GM12878 (cell line): Measurements from ENCODE around the gene ANKRD55. TPM values are rescaled to one million over a fixed set of nuclear protein-coding genes. Genes with fewer than 3 reads are reported as not detected.

Source experiments
- ATAC-seq: fragments of 200-7000 bp; cut with Tn5 transposase; 3 replicates; pipeline ENCODE4 v1.9.1; 2020; ENCODE audit warnings: mild to moderate bottlenecking, moderate library complexity
- BruUV-seq: library from RNA; stranded (reverse); fragments of 400-500 nt; replicated peaks from 2 replicates; lab custom pipeline; 2021; lab: Mats Ljungman, UMichigan
- CTCF ChIA-PET: fragments of 300-600 bp; sonication (Branson Sonifier 250); formaldehyde crosslinking; extraction: SDS; loops from one replicate; lab custom pipeline; 2021; ENCODE audit warnings: inconsistent platforms; lab: Yijun Ruan, JAX
- POLR2A ChIA-PET: fragments of 350-600 bp; formaldehyde crosslinking; extraction: SDS; loops from one replicate; lab custom pipeline; 2021; ENCODE audit warnings: inconsistent platforms; lab: Charles Lee
- RAD21 ChIA-PET: fragments of 300-600 bp; sonication (Branson Sonifier 250); formaldehyde crosslinking; loops from one replicate; lab custom pipeline; 2023; ENCODE audit warnings: antibody characterized with exemption; ENCODE audit not compliant: unreplicated experiment; lab: Charles Lee
- SMC1A ChIA-PET: fragments of 300-600 bp; sonication (Branson Sonifier 250); formaldehyde crosslinking; loops from one replicate; lab custom pipeline; 2023; ENCODE audit not compliant: unreplicated experiment, uncharacterized antibody; lab: Charles Lee
- DNase-seq: peaks from one replicate; pipeline ENCODE4 v3.0.0-alpha.2; 2011; ENCODE audit warnings: low read depth, low spot score
- FAIRE-seq: peaks from 3 replicates; lab custom pipeline; 2011; peaks lifted over from hg19 to GRCh38; lab: Jason Lieb, UNC
- H2AFZ ChIP-seq: 2 replicates; pipeline ENCODE4 v1.6.0; 2011; ENCODE audit warnings: low read depth, low read length, control low read depth; ENCODE audit not compliant: control insufficient read depth
- H3K27ac ChIP-seq: 2 replicates; pipeline ENCODE4 v1.5.1; 2011; ENCODE audit warnings: control low read depth; ENCODE audit not compliant: control insufficient read depth, insufficient read depth
- H3K27me3 ChIP-seq, 2 experiments: replicated peaks in 1 of 2; 2 replicates each; pipeline versions ENCODE4 v1.6.0 to v1.6.1; 2011; ENCODE audit warnings: low read length in 1 of 2; ENCODE audit not compliant: control insufficient read depth in 2 of 2, insufficient read depth in 2 of 2
- H3K36me3 ChIP-seq, 2 experiments: 2 replicates each; pipeline ENCODE4 v1.5.1; 2011; ENCODE audit warnings: low read length in 1 of 2; ENCODE audit not compliant: control insufficient read depth in 2 of 2, insufficient read depth in 2 of 2
- H3K4me1 ChIP-seq: 2 replicates; pipeline ENCODE4 v1.6.1; 2011; ENCODE audit warnings: mild to moderate bottlenecking, low read length, moderate library complexity, mixed read lengths; ENCODE audit not compliant: control insufficient read depth, insufficient read depth
- H3K4me2 ChIP-seq: 2 replicates; pipeline ENCODE4 v1.6.0; 2011; ENCODE audit warnings: control low read depth; ENCODE audit not compliant: control insufficient read depth, insufficient read depth
- H3K4me3 ChIP-seq: fragments of 200-600 bp; sonication (generic); 2 replicates; pipeline ENCODE4 v1.5.1; 2016
- H3K79me2 ChIP-seq: 2 replicates; pipeline ENCODE4 v1.6.0; 2011; ENCODE audit warnings: low read length; ENCODE audit not compliant: control insufficient read depth, insufficient read depth
- H3K9ac ChIP-seq: 2 replicates; pipeline ENCODE4 v1.8.0; 2011; ENCODE audit warnings: low read length, control low read depth, mixed read lengths; ENCODE audit not compliant: control insufficient read depth, insufficient read depth
- H3K9me3 ChIP-seq: replicated peaks from 3 replicates; pipeline ENCODE4 v1.5.1; 2011; ENCODE audit warnings: mild to moderate bottlenecking, low read length; ENCODE audit not compliant: control insufficient read depth, insufficient read depth
- H4K20me1 ChIP-seq: 2 replicates; pipeline ENCODE4 v1.6.0; 2011; ENCODE audit not compliant: control insufficient read depth, insufficient read depth
- CEBPZ ChIP-seq: fragments of 150-350 bp; IDR thresholded peaks from 2 replicates; pipeline ENCODE4 v1.6.1; 2016; ENCODE audit warnings: low read depth, low read length
- NR2F1 ChIP-seq: fragments of 450-650 bp; conservative IDR thresholded peaks from 2 replicates; pipeline ENCODE4 v1.6.1; 2017; ENCODE audit warnings: mild to moderate bottlenecking
- WGBS: methylation state at CpG from one replicate; pipeline ENCODE4 v1.1.6; 2016; ENCODE audit warnings: low lambda C conversion rate; ENCODE audit not compliant: insufficient replicate concordance, insufficient coverage; ENCODE audit errors: missing lambda C conversion rate; 5-methylcytosine and 5-hydroxymethylcytosine counted together
- in situ Hi-C: fragments of 300-500 bp; cut with MboI; formaldehyde crosslinking; loops from 9 replicates; pipeline ENCODE4 v1.14.3; 2018; ENCODE audit warnings: mixed read lengths
- intact Hi-C: fragments of 100-400 bp; cut with micrococcal nuclease; formaldehyde crosslinking; loops from one replicate; pipeline ENCODE4 v1.14.2; 2022; ENCODE audit not compliant: unreplicated experiment
- polyA plus RNA-seq, 11 experiments: library from polyadenylated mRNA; depleted of rRNA in 4 of 11; unstranded in 6 of 11; stranded (reverse) in 5 of 11; fragments of >200 nt; fragmentation: Nextera tagmentation in 4 of 11; fragmentation: Illumina TruSeq in 1 of 11; extraction: Ambion mirVana in 4 of 11; extraction: Trizol in 1 of 11; gene quantifications; 1 replicate in 1 of 11; 2 replicates in 10 of 11; pipeline versions ENCODE4 v1.2.1 to v1.2.3, GENCODE V29; 2011 to 2016; ENCODE audit warnings: inconsistent platforms in 2 of 11, missing spikeins in 2 of 11, low read depth in 1 of 11
- total RNA-seq, 4 experiments: library from RNA; depleted of rRNA in 3 of 4; stranded (reverse); fragments of >200 nt in 3 of 4; fragmentation: Illumina TruSeq in 1 of 4; extraction: Trizol in 1 of 4; gene quantifications; 2 replicates each; pipeline versions ENCODE4 v1.2.1 to v1.2.3, GENCODE V29; 2013 to 2021

Gene ANKRD55
- total and polyA plus RNA-seq, 10 of the 15 experiments (the other 5 are each of a cell fraction or from before 2014, with no cell fraction given) = 0.04 TPM; not detected in 9

- Histone ChIP-seq H3K27me3 (no peaks in the 10 kb centered on the region; a peak in 2 of 4 replicates), H3K9ac (no peak overlapping the region), H3K9me3 (no peaks in the 10 kb centered on the region), H3K4me1 (no peaks in the 10 kb centered on the region), H3K4me2 (no peak overlapping the region), H3K4me3 (no peak overlapping the region), H3K79me2 (no peaks in the 10 kb centered on the region), H2AFZ (no peak overlapping the region), H3K36me3 (no peaks in the 10 kb centered on the region), H4K20me1 (no peaks in the 10 kb centered on the region), H3K27ac (no peak overlapping the region)
- intact Hi-C loops (no loop called here), in situ Hi-C loops (no loop called here)
- ChIA-PET SMC1A (interaction anchor here (1.0 to 2.4 kb wide), 3 partner anchors 16 to 70 kb away, joined by 3 to 6 read pairs (median 4); no protein-coding TSS in a partner anchor), POLR2A (interaction anchor here (0.8 to 1.8 kb wide), 2 partner anchors 16 to 23 kb away, joined by 5 to 10 read pairs; no protein-coding TSS in a partner anchor), CTCF (interaction anchor here (0.6 to 1.2 kb wide), 4 partner anchors 23 to 756 kb away, joined by 3 read pairs; no protein-coding TSS in a partner anchor), RAD21 (interaction anchor here (0.6 to 1.4 kb wide), 2 partner anchors 10 to 228 kb away, joined by 3 read pairs; no protein-coding TSS in a partner anchor)
- FAIRE-seq (no peak), ATAC-seq (no peak), DNase-seq (no peak)
- no peak for TF ChIP-seq CEBPZ
- TF ChIP-seq NR2F1 = no peak
- WGBS = 13% methylated on average over 3 of the region's 3 CpGs
- BruUV-seq = no TSS peak
Measured at GRCh38 chr5:56164376-56164775, 68.8 kb downstream of the ANKRD55 start.
